Heart left ventricle (tissue), 16 donors: ENCODE measurements around the gene UBL7. TPM values are rescaled to one million over a fixed set of nuclear protein-coding genes. Genes with fewer than 3 reads are reported as not detected.

Experiments used
- ATAC-seq, 4 donors: fragments of 200-7000 bp; cut with Tn5 transposase; one replicate each; pipeline ENCODE4 v1.9.1; 2020 to 2022; ENCODE audit warnings: moderate library complexity in 4 of 4, mild to moderate bottlenecking in 3 of 4, moderate number of reproducible peaks in 1 of 4
- DNase-seq, 5 donors: peaks; one replicate each; pipeline ENCODE4 v3.0.0-alpha.2; 2020
- H3K27ac ChIP-seq, 12 donors: fragments of 200-600 bp; sonication (generic) in 4 of 12; one replicate each; pipeline versions ENCODE4 v1.5.0 to v1.8.0; 2016 to 2022; ENCODE audit warnings: mild to moderate bottlenecking in 2 of 12
- H3K27me3 ChIP-seq, 9 donors: fragments of 200-600 bp; sonication (generic) in 2 of 9; one replicate each; pipeline versions ENCODE4 v1.5.1 to v1.8.0; 2016 to 2022; ENCODE audit warnings: mild to moderate bottlenecking in 3 of 9
- H3K36me3 ChIP-seq, 9 donors: fragments of 200-600 bp; sonication (generic) in 2 of 9; one replicate each; pipeline versions ENCODE4 v1.5.0 to v1.8.0; 2018 to 2022; ENCODE audit warnings: mild to moderate bottlenecking in 2 of 9
- H3K4me1 ChIP-seq, 12 donors: fragments of 200-600 bp; sonication (generic) in 4 of 12; one replicate each; pipeline versions ENCODE4 v1.5.0 to v1.8.0; 2016 to 2022; ENCODE audit warnings: mild to moderate bottlenecking in 3 of 12
- H3K4me3 ChIP-seq, 12 donors: fragments of 200-600 bp; sonication (generic) in 4 of 12; one replicate each; pipeline versions ENCODE4 v1.5.0 to v1.8.0; 2017 to 2022; ENCODE audit warnings: mild to moderate bottlenecking in 9 of 12, moderate library complexity in 4 of 12
- H3K9me3 ChIP-seq, 12 donors: fragments of 200-600 bp; sonication (generic) in 4 of 12; one replicate each; pipeline versions ENCODE4 v1.5.0 to v1.8.0; 2016 to 2022; ENCODE audit warnings: mild to moderate bottlenecking in 1 of 12
- CTCF ChIP-seq, 12 donors: fragments of 200-600 bp; sonication (generic) in 4 of 12; IDR thresholded peaks; one replicate each; pipeline versions ENCODE4 v1.5.0 to v1.8.0; 2018 to 2022; ENCODE audit warnings: antibody characterized with exemption in 12 of 12, mild to moderate bottlenecking in 5 of 12
- POLR2A ChIP-seq, 2 donors: fragments of 450-650 bp; IDR thresholded peaks; one replicate each; pipeline ENCODE4 v1.6.1; 2017; ENCODE audit warnings: antibody characterized with exemption in 2 of 2, mild to moderate bottlenecking in 2 of 2, moderate library complexity in 2 of 2
- WGBS, 4 donors: extraction: QIAGEN DNeasy Blood & Tissue Kit in 2 of 4; methylation state at CpG; one replicate each; pipeline versions ENCODE4 v1.1.5 to v1.1.7; 2013 to 2018; 5-methylcytosine and 5-hydroxymethylcytosine counted together
- intact Hi-C, 10 donors: fragments of 100-400 bp; cut with DNase I; formaldehyde crosslinking; loops; one replicate each; pipeline versions ENCODE4 v1.11.1 to v1.14.2; 2022
- polyA plus RNA-seq, 2 donors: library from polyadenylated mRNA; stranded (reverse); fragments of 200-250 nt; gene quantifications; one replicate each; pipeline ENCODE4 v1.2.3, GENCODE V29; 2013
- total RNA-seq, 9 donors: library from RNA; depleted of rRNA in 2 of 9; stranded (reverse); fragments of >200 nt in 2 of 9; fragmentation: NEBNext Ultra II Directional in 3 of 9; extraction: Animal tissue kit (Norgen Biotek cat#: 25700) in 3 of 9; gene quantifications; one replicate each; pipeline versions ENCODE4 v1.1.0 to v1.2.4, GENCODE V29; 2016 to 2023
- donor health status: ischemic (EF 13 %, LVEDD 7.1; RV severe dilation, severe dysfunction).
- donor health status: healthy with polysubstance abuse.
- donor health status: DM: no; HTN: yes; CAD: no.
- donor health status: DM: no; HTN: no; CAD: no.
- donor health status: ischemic (EF 25% LVEDD 6.9; RV normal size, moderate dysfunction).
- donor health status: ischemic (EF 25% LVEDD 5.7; RV mildly dilated, moderate dysfunction).
- donor health status: healthy.
- donor health status: DM: yes; HTN: yes; CAD: no.
- donor health status: ischemic (EF 35%, LVEDD 5.7; RV mildly dilated, moderate dysfunction).
- donor health status: nonischemic (EF 11% LVEDD 7.7; RV severe dilation, severe dysfunction).
- donor health status: DM: yes; HTN: yes; CAD: no.
- donor health status: PGD.
- donor health status: ischemic (EF 29% LVEDD 5.4; RV normal size, mild dysfunction).
- donor health status: nonischemic (EF 23%, LVEDD 6.1; RV moderate dilation, normal function).

UBL7 gene
- total and polyA plus RNA-seq, 11 donors: 40.6 to 102 (median 49.5) TPM

DNA sequence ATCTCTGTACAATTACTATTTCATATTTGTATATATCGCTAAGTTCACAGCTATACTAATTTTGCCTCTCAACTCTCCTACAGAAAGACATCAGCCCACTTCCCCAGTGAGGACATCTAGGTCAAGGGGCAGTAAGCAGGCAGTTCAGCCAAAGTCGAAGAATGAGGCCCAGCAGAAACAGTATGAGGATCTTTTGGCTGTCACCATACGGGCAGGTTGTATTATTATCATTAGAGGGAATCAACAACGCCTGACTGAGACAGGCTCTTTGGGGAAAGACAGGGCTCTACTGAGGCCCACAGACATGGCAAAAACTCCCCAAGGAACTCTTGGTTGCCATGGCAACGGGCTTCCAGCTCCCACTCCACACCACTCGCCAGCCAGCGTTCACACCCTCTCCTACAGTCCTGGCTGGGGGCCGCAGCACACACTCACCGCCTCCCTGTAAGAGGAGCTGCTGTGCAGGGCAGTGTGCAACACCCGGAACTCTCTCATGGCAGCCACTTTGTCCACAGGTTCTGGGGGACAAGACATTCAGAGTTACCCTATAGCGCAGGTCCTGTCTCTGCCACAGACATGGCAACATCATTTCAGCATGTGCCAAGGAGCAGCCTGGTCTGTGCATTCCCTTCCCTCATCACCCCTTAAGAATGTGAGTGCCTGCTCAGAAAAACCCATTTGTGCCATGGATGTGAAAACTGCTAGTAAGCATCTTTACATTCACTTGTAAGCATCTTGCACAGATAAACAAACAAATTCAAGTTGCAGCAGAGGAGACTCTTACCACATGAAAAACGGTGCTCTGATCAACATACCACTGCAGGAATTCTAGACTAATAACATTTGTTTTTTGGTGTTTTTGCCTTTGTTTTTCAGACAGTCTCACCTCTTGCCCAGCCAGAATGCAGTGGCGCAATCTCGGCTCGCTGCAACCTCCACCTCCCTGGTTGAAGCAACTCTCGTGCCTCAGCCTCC is 8.8 kb downstream of the UBL7 start:
- Histone ChIP-seq H3K9me3 (no peaks in the 10 kb centered on the region), H3K4me1 (peaks cover 0 to 21% (median 0%) of the 10 kb centered on the region in 12 donors), H3K4me3 (no peak overlapping the region), H3K27ac (no peak overlapping the region), H3K36me3 (peaks cover 0 to 100% (median 96%) of the 10 kb centered on the region in 9 donors), H3K27me3 (no peaks in the 10 kb centered on the region)
- TF ChIP-seq POLR2A (IDR thresholded peaks at IDR 0.05): no peak
- no peak for TF ChIP-seq CTCF (IDR thresholded peaks at IDR 0.05)
- WGBS, 4 donors: 86 to 89% (median 88%) methylated on average over 15 to 16 of the region's 16 CpGs
- DNase-seq (no peak), ATAC-seq (no peak)
- intact Hi-C loops: no loop called here

GRCh38 chr15:74451322-74451721 is 9.6 kb downstream of the UBL7 start:
- Histone ChIP-seq H3K4me3 (no peak overlapping the region), H3K27ac (no peak overlapping the region), H3K36me3 (peaks cover 0 to 100% (median 95%) of the 10 kb centered on the region in 9 donors), H3K9me3 (no peaks in the 10 kb centered on the region), H3K27me3 (no peaks in the 10 kb centered on the region), H3K4me1 (peaks cover 0 to 21% (median 0%) of the 10 kb centered on the region in 12 donors)
- no peak for DNase-seq
- ATAC-seq: no peak
- intact Hi-C loops: no loop called here
- 88 to 98% (median 98%) methylated on average over 2 of the region's 2 CpGs for WGBS, 4 donors
- no peak for TF ChIP-seq POLR2A (IDR thresholded peaks at IDR 0.05)

- H3K4me3 ChIP-seq: no peak overlapping the region
- DNase-seq: no peak
- H3K27ac ChIP-seq: no peak overlapping the region
- H3K27me3 ChIP-seq: no peaks in the 10 kb centered on the region
- H3K9me3 ChIP-seq: no peaks in the 10 kb centered on the region
- no peak for ATAC-seq
- 85 to 92% (median 88%) methylated on average over 10 to 12 of the region's 12 CpGs for WGBS, 4 donors
- no peak for TF ChIP-seq POLR2A (IDR thresholded peaks at IDR 0.05)
- TF ChIP-seq CTCF (IDR thresholded peaks at IDR 0.05): no peak
- intact Hi-C loops: no loop called here
- H3K36me3 ChIP-seq: peaks cover 0 to 100% (median 95%) of the 10 kb centered on the region in 9 donors
- H3K4me1 ChIP-seq: peaks cover 0 to 15% (median 0%) of the 10 kb centered on the region in 12 donors
These were observed 11.2 kb downstream of the UBL7 start for GRCh38 chr15:74449643-74450205.

DNA sequence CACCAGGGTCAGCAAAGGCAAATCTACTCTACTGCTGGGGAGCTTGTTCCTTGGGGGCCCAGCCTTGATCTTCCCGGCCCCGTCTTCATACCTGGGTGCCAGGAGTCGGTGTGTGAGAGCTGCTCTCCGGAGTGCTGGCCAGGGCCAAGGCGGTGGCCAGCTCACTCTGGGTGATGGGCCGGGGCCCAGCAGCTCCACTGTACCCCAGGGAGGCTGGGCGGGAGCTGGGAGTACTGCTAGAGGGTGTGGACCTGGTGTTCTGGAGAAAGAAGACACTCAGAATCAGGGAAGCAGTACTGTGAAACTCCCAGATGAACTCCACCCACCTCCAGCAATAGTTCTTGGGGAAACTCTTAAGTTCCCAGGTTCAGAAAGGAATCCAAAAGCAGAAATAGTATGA is 11.9 kb downstream of the UBL7 start:
- H3K27ac ChIP-seq: no peak overlapping the region
- 94 to 100% (median 97%) methylated on average over 1 to 7 of the region's 7 CpGs for WGBS, 4 donors
- TF ChIP-seq POLR2A (IDR thresholded peaks at IDR 0.05): no peak
- no peak for TF ChIP-seq CTCF (IDR thresholded peaks at IDR 0.05)
- H3K36me3 ChIP-seq: peaks cover 0 to 97% (median 91%) of the 10 kb centered on the region in 9 donors
- peaks cover 0 to 16% (median 1%) of the 10 kb centered on the region in 12 donors for H3K4me1 ChIP-seq
- H3K4me3 ChIP-seq: no peak overlapping the region
- ATAC-seq: no peak
- H3K27me3 ChIP-seq: no peaks in the 10 kb centered on the region
- H3K9me3 ChIP-seq: no peaks in the 10 kb centered on the region
- intact Hi-C loops: no loop called here
- no peak for DNase-seq
